GM18511 (cell line): Measurements from ENCODE around the gene MAVS.

ENCODE experiments used
- ATAC-seq: cut with Tn5 transposase; IDR thresholded peaks from one replicate; pipeline ENCODE4 v1.9.1; 2021; ENCODE audit warnings: mild to moderate bottlenecking, moderate library complexity; ENCODE audit not compliant: unreplicated experiment

Gene MAVS

GRCh38 chr20:3906744-3907721 is 60.4 kb downstream of the MAVS start:
- ATAC-seq = peak; percentile 93

GRCh38 chr20:3908667-3909066 is 62.0 kb downstream of the MAVS start:
- no peak for ATAC-seq

- ATAC-seq = no peak
Measured at GRCh38 chr20:3909952-3910366, 63.3 kb downstream of the MAVS start.

GRCh38 chr20:3910853-3911252 is 64.2 kb downstream of the MAVS start:
- ATAC-seq = no peak

GRCh38 chr20:3911956-3912355 is 65.3 kb downstream of the MAVS start:
- ATAC-seq = no peak

GRCh38 chr20:3914446-3914845 is 67.8 kb downstream of the MAVS start:
- no peak for ATAC-seq

- no peak for ATAC-seq
Measured at GRCh38 chr20:3915691-3916090, 69.1 kb downstream of the MAVS start.

- no peak for ATAC-seq
Measured at GRCh38 chr20:3916364-3916763, 69.7 kb downstream of the MAVS start.

GRCh38 chr20:3919352-3919751 is 72.7 kb downstream of the MAVS start:
- no peak for ATAC-seq

- ATAC-seq = no peak
Measured at GRCh38 chr20:3922223-3922982, 75.8 kb downstream of the MAVS start.

GRCh38 chr20:3922983-3923339 is 76.3 kb downstream of the MAVS start:
- no peak for ATAC-seq

- no peak for ATAC-seq
Measured at GRCh38 chr20:3923818-3924217, 77.2 kb downstream of the MAVS start.

GRCh38 chr20:3924304-3925112 is 77.9 kb downstream of the MAVS start:
- ATAC-seq = no peak

GRCh38 chr20:3925113-3925695 is 78.6 kb downstream of the MAVS start:
- ATAC-seq = no peak
